Dermis blood vessel endothelial cell (primary cell): ENCODE results near the gene WWOX. TPM values are rescaled to one million over a fixed set of nuclear protein-coding genes. Genes with fewer than 3 reads are reported as not detected.

Experiments used
- DNase-seq: peaks from one replicate; pipeline ENCODE4 v3.0.0; 2010
- total RNA-seq: library from RNA; depleted of rRNA; stranded (reverse); fragments of >200 nt; gene quantifications from 2 replicates; pipeline ENCODE4 v1.2.3, GENCODE V29; 2014

Gene WWOX
- total RNA-seq, 1 donor from 2014 or later, result 14.5 TPM

GRCh38 chr16:78785218-78785617 is 685.8 kb downstream of the WWOX start:
- no peak for DNase-seq

DNA sequence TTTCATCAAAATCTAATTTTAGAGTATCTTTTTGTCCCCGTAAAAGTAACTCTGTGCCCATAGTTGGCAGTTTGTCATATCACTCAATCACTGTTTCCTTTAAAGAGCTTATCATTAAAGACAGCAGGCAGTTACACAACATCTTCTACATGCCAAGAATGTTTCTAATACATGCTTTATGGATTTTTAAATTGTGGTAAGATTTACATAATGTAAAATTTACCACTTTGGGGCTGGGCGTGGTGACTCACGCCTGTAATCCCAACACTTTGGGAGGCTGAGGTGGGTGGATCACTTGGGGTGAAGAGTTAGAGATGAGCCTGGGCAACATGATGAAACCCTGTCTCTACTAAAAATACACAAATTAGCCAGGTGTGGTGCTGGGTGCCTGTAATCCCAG is 687.2 kb downstream of the WWOX start:
- no peak for DNase-seq

- DNase-seq, result no peak
These were observed 688.8 kb downstream of the WWOX start for GRCh38 chr16:78788276-78788675.

GRCh38 chr16:78788696-78789095 is 689.2 kb downstream of the WWOX start:
- no peak for DNase-seq

- DNase-seq, result no peak
These were observed 690.1 kb downstream of the WWOX start for GRCh38 chr16:78789561-78789960.

- DNase-seq, result no peak
These were observed 691.6 kb downstream of the WWOX start for GRCh38 chr16:78791011-78791410.

DNA sequence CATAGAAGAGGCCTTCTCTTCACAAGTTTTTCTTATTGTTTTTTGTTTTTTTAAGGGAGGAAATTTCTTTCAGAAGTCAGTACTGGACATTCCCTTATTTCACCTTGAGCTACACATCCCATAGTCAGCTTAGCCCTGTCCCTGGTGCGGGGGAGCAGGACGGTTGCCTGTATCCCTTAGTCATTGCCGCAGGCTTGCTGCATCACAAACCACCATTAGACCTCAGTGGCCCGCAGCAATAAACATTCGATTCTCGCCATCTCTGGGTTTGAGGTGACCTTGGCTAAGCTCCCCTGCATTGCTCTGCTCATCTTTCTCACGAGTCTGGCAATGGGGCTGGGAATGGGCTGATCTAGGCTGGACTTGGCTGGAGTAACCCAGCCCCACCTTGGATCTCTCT is 692.5 kb downstream of the WWOX start:
- DNase-seq, result no peak

- DNase-seq, result no peak
These were observed 693.5 kb downstream of the WWOX start for GRCh38 chr16:78792952-78793351.

DNA sequence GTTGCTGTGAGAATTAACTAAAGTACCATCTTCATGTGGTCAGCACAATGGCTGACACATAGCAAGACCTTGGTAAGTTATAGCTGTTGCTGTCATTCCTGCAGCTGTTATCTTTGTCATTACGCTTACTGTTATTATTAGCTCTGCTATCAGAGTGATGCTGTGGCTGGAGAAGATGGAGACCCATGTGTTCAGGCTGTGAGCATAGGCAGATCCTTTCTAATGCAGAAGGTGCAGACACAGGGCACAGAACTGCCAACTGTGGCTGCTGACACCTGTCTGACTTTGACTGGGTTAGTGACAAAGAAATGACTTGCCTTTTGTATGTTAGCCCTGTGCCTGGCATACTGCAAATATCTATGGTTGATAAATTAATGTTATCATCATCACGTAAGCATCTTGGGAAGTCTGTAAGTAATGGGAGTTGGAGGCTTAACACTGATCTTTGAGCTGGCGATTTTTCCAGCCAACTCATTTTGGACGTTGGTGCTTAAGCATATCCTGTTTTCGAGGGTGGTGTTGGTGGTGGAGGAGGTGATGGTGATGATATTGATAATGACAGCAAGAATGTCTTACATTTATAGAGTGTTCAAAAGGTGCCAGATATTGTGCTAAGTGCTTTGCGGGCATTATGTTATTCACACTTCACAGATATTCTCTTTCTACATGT is 695.3 kb downstream of the WWOX start:
- DNase-seq, result no peak

DNA sequence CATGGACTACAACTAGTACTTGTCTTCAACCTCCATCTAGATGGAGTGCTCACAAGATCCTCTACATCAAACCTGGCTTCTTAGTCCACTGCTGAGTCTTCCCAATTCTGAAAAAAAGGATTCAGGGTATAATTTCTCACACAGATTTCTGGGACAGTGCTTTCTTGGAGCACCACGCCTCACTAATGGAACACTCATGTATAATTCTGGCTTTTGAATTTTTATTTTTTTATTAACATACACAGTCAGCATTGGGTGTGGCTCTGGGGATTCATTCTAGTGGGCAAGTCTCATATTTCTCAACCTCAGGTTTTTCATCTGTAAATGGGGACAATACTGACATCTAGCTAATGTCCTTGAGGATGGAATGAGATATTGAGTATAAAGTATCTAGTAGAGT is 696.0 kb downstream of the WWOX start:
- no peak for DNase-seq

GRCh38 chr16:78796221-78796866 is 696.9 kb downstream of the WWOX start:
- peak; percentile 0 for DNase-seq

- no peak for DNase-seq
These were observed 700.0 kb downstream of the WWOX start for GRCh38 chr16:78799429-78799828.

DNA sequence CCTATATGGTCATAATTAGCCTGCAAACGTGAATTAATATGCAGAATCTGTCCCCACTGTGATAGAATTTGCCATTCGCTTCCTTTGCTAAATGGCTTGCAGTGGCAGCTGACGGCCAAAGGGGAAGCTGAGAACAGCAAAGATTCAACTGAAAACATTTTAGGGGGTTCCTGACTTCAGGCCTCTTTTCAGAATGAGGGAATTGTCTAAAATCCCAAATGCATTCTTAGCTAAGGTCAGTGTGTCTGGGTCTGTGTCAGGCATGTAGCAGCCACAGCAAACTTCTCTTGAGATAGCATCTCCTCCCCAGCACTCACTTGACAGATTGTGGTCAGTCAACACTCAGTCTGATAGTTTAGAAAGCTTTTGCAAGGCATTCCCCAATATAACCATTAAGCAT is 701.1 kb downstream of the WWOX start:
- no peak for DNase-seq

DNA sequence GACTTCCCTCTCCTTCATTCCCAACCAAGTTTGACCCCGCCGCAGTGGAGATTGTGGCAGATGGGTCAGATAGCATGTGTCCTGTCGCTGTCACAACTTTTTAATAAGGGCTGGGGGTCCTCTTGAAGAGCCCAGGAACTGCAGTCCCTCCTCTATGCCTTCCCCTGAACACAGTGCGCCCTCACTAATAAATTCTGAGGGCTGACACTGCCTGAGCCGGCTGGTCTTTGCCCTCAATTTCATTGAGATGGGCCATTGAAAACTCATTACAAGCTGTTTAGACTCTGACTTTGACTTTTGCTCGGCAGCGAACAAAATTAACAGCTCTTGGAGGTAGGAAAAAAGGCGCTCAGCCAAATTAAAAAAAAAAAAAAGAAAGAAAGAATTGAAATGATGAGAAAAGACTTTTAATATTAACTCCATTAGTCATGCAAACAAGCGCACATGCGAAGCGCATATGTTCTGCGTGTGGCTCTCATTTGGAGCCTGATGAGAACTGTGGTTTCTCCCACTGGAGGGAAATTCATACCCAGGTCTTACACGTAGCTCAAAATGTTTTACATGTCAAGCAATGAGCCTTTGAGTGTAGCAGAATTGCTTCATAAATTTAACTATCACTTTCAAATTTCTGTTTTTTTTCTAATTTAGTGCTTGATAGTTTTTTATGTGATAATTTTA is 704.7 kb downstream of the WWOX start:
- DNase-seq, result no peak

DNA sequence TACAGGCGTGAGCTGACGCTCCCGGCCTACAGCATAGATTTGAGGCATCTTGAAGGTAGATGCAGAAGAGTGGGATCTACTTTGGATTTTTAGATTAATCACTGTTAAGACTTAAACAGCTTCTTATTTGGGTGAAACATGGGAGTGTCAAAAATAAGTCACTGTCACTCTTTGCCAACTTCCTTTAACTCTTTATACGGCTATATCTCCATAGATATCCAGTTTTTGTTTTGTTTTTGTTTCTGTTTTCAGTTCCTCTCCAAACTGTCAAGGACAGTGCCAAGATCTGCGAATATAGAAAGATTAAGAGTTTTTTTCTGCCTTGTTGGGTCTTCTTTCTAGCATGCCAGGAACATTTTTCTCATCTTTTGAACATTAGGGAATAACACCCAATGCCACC is 706.1 kb downstream of the WWOX start:
- DNase-seq, result no peak

DNA sequence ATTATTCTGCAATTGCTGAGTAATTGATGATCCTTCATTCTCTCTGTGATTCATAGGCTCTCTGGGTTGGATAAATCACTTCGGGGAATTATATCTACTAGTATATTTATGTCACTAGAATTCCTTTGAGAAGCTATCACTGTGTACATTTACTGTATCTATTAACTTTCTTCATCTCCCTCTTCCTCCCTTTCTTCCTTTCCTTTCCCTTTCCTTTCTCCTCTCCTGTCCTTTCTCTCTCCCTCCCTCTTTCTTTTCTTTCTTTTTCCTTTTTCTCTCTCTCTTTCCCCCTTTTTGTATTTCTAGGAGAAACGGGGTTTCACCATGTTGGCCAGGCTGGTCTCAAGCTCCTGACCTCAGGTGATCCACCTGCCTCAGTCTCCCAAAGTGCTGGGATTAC is 711.8 kb downstream of the WWOX start:
- no peak for DNase-seq

- no peak for DNase-seq
These were observed 713.1 kb downstream of the WWOX start for GRCh38 chr16:78812582-78812981.

DNA sequence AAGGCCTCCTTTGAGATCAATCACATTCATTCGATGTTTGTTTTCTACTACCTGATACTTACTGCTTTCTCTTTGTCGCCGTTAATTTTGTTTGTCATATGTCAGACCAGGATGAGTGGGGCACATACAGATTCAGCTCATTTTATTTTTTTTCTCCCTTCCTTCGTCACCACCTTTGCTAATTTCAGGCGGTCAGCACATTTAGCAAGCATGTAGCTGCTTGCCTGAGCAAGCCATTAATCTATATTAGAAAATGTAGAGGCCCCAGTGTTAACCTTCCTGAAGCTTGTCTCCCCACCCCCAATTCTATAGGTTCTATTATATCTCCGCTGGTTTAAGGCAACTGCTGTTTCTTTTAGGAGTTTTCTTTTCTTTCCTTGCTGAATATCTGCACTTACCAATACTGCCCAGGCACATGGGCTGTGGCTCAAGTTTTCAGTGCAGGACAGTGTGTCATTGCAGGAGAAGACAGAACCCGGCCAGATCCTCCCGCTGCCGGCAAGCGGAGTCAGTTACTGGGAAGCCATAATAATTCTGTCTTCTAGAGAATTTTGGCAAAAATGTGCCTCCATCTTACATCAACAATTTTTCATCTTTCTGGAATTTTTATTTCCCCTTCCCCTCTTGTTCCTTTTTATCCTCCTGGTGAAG is 714.3 kb downstream of the WWOX start:
- DNase-seq, result no peak

DNA sequence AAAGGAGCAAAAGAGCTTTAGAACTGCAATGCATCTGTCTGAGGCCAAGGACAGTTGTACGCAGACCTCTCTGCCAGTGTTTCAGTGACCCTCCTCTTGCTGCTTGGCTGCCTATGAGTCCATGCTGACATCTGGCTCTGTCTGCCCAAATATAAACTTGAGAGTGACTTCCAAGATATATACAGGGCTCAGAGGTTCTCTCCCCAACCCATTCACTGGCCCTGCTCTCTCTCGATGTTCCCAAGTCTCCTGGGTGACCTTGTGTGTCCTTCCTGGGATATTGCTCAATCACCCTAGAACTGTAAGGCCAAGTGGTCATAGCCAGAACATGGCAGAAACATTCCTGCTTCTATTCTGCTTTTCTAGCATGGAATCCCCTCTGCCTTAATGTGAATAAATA is 716.3 kb downstream of the WWOX start:
- DNase-seq, result no peak

GRCh38 chr16:78816499-78817195 is 717.2 kb downstream of the WWOX start:
- DNase-seq, result no peak

- DNase-seq, result no peak
These were observed 717.8 kb downstream of the WWOX start for GRCh38 chr16:78817200-78817739.

DNA sequence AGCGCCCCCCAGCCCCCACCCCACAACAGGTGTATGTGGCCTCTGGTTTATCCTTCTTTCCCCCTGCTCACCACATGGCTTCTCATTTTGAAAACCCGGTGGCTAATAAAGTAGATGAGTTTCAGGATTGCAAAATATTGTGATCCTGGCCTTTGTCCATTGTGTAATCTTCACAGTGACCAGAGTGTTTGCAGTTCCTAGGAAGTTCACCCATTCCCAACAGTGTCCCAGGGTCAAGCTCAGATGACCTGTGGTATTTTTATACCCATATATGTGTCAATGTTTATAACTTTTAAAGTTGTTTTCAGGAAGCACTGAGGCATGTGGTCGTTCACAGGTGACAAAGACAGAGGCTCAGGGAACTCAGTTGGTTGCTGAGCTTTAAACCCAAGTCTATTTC is 721.9 kb downstream of the WWOX start:
- no peak for DNase-seq

- no peak for DNase-seq
These were observed 723.1 kb downstream of the WWOX start for GRCh38 chr16:78822509-78822908.
